Inflammatory macrophage treated with lipopolysaccharide for 1 hour (primary cell): ENCODE measurements around the gene UIMC1.

Source experiments
- DNase-seq, 2 donors: peaks; one replicate each; pipeline ENCODE4 v3.0.0-alpha.2; 2020 to 2022

Gene UIMC1

GRCh38 chr5:176868126-176868525 is 138.5 kb downstream of the UIMC1 start:
- DNase-seq: no peak

GRCh38 chr5:176866707-176867310 is 139.8 kb downstream of the UIMC1 start:
- DNase-seq: no peak

DNA sequence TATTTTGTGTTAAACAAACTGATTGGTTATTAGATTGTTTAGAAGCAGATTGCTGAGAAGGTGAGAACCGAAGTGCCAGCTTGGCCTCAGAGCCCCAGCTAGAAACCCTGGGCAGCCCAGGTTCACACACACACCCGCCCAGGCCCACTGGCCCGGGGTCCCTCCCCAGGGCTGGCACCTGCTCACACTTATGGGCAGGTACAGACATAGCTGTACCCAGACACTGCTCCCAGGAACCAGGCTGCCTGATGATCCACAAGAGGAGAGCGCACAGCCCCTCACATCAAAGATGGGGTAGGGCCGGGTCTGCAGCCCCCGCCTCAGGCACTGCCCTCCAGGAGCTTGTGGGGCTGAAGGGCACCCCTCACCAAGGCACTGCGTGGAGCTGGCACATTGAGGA is 140.6 kb downstream of the UIMC1 start:
- DNase-seq: no peak

GRCh38 chr5:176864755-176865154 is 141.8 kb downstream of the UIMC1 start:
- DNase-seq: no peak

- DNase-seq: no peak
These were observed 142.8 kb downstream of the UIMC1 start for GRCh38 chr5:176863765-176864098.

DNA sequence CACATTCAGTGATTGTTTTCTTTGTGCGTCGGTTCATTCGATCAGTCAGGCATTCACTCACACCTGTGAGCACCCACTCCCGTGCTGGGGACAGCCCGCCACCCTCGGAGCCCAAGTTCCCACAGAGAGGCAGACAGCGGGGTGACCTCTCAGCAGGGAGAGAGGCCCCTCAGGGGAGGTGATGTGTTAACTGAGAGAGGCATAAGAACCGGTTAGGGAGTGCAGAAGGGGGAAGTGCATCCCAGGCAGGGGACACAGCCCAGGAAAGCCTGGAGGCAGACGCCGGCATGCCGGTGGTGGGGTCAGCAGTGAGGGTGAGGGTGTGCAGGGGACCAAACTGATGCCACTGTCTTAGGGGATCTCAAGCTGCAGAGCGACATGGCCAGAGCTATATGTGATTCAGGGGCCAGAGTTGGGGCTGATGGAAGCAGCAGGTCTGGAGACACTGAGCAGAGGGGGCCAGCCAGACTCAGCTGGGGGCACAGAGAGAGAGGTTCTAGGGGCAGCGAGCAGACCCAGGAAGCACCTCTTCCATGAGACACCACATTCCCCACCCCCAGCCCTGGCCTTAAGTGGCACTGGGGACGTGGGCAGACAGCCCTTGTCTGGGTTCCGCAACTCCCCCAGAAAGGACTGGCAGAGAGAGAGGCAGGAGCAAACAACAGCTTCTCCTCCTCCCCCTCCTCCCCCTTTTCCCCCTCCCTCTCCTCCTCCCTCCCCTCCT is 143.4 kb downstream of the UIMC1 start:
- no peak for DNase-seq

DNA sequence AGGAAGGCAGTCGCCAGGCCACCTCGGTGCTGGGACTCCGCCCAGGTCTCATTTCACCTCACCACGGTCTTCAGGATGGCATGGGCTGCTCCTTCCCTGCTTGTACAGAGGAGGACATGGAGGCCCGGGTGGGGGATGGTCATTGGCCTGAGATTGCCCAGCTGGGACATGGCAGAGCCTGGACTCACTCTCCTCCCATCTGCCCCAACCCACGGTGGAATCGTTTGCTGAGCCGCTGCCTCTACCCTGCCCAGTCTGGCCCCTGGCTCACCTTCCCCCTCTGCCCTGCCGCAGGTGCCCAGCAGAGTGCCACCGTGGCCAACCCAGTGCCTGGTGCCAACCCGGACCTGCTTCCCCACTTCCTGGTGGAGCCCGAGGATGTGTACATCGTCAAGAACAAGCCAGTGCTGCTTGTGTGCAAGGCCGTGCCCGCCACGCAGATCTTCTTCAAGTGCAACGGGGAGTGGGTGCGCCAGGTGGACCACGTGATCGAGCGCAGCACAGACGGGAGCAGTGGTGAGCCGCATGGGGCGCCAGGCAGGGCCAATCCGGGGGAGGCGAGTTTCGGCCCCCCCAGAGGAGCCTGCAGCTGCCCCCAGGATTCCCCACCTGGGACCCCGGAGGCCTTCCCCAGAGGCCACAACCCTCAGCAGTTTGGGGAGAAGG is 144.1 kb downstream of the UIMC1 start:
- DNase-seq: no peak

DNA sequence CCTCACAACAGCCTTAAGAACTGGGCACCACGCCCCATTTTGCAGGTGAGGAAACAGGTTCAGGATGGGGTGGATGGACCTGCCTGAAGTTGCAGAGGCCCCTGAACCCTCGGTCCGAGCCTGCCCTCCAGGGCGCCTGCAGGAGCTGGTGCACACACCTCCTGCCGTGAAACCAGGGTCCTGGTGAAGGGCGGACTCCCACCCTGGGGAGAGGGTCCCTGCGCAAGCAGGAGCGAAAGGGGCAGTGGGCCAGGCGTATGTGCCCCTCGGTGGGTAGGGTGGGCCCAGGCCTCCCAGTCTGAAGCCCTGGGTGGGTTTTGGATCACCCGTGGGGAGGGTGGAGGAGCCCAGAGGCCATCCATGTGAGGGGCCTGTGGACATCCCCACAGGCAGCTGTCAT is 145.3 kb downstream of the UIMC1 start:
- no peak for DNase-seq

- no peak for DNase-seq
These were observed 146.2 kb downstream of the UIMC1 start for GRCh38 chr5:176860381-176860780.

DNA sequence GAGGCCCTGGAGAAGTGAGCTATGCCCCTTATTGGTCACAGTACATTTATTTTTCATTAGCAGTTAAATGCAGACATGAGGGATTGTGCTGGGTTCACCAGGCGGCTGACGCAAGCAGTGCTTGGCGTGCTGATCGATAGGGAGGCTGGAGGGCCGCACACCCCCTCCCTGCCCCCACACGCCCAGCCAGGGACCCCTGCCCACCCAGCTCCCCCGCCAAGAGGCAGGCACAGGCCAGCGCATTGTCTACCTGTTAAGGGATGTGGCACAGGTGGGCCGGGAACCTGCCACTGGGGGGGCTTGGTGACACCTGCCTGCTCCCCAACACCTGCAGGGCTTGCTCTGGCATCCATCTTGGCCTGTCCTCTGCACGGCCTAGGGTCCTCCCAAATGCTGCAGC is 146.7 kb downstream of the UIMC1 start:
- DNase-seq: no peak

GRCh38 chr5:176857894-176858273 is 148.7 kb downstream of the UIMC1 start:
- DNase-seq: no peak

GRCh38 chr5:176857216-176857893 is 149.2 kb downstream of the UIMC1 start:
- DNase-seq: no peak

GRCh38 chr5:176856746-176857145 is 149.8 kb downstream of the UIMC1 start:
- DNase-seq: no peak

DNA sequence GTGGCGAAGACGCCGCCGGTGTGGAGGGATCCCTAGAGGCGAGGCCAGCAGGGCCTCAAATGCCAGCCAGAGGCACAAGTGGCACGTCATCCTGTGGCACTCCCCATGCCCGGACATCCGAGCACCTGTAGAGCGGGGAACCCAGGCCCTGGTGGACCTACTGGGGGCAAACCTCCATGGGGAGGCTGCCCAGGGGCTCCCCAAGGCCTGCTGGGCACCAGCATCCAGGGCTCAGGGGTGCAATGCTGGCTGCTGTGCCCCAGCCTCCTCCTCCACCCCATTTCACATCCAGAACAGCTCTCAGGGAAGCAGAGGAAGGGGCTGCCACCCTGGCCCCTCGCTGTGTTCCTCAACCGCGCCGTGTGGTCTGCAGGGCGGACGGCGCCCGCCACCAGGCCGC is 151.0 kb downstream of the UIMC1 start:
- DNase-seq: no peak
